ENCODE results near the gene GDPD4.

Gene GDPD4

DNA sequence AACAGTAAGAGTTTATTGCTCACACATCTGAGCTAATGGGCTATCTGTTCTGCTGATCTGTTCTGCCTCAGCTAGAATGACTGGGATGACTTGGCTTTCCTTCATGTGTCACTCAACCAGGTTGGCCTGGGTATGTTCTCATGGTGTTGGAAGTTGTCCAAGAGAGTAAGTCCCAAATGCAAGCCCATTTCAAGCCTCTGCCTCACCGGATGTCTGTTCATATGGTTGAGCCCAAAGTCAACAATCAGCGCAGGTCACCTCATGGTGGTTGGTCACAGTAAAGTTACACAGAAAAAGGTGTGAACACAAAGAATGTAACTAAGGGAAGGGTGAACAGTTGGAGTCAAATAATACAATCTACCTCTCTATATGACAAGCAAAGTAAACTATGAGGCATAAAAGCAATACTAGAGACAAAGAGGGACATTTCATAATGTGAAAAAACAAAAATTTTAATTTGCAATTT, 1.9 kb downstream of the GDPD4 start:
- no peak for DNase-seq (ENCODE audit: low spot score)

DNA sequence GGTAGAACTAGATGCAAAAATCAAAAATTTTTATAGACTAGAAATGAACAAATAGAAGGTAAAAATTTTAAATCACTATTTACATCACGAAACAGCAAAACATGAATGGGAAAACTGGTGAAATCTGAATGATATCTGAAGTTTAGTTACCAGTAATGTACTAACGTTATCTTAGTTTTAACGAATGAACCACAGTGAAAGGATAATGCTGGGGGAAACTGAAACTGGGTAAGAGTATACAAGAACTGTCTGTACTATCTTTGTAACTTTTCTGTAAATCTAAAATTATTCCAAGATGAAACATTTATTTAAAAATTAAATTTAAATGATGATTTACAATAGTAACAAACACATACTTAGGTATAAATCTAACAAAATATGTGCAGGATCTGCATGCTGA, 7.4 kb downstream of the GDPD4 start:
- no peak for DNase-seq (ENCODE audit: low spot score)

DNA sequence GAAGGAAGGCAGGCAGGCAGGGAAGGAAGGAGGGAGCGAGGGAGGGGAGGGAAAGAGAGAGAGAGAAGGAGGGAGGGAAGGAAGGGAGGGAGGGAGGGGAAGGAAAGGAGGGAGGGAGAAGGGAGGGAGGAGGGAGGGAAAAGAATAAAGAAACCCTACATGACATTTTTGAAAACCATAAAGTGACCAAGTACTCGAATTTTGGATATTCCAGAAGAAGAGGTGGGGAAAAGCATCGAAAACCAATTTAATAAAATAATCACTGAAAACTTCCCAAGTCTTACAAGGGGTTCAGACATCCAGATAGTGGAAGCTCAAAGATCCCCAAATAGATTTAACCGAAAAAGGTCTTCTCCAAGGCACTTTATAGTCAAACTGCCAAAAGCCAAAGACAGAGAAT, 11.7 kb downstream of the GDPD4 start:
- DNase-seq (ENCODE audit: low spot score): no peak

DNA sequence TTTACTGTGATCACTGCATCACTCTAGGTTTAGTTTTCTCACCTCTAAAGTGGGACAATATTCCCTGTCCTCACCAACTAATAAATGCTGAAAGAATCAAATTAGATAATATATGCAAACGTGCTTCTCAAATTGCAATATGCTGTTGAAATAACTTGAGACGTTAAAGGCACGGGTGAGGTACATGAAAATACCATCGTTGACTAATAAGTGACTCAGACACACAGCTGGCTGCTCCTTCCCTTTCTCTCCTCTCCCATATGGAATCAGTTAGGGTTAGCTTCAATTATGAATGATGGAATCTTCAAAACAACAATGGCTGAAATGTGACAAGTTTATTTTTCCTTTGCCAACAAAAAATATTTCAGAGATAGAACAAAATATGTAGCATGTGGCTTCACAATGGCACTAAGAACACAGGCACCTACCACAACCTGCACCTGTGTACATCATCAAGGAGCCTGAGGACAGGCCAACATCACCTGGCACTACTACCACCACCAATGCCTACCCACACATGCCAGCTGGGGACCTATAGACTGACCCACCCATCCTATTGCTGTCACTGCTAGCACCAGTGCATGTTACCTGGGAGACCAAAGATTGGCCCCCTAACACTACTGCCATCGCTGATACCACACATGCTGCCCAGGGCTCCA, 13.7 kb downstream of the GDPD4 start:
- DNase-seq (ENCODE audit: low spot score): no peak

DNA sequence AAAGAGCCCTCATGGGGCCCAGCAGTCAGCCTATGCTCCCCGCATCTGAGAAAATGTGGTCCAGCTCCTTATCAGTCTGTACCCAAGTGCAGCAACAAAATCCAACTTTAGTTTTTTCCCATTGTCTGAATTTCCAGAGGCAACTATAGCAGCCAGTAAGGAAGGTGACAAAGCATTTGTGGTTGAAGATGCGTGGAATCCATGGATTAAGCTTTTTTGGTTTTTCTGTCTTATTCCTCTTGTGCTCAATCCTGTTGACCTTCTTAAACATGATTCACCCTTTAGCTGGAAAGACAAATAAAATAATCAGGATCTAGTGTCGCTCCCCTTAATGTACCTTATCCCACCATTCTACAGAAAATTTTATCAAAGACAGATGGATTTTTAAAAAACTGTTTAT, 14.3 kb downstream of the GDPD4 start:
- no peak for DNase-seq (ENCODE audit: low spot score)

DNA sequence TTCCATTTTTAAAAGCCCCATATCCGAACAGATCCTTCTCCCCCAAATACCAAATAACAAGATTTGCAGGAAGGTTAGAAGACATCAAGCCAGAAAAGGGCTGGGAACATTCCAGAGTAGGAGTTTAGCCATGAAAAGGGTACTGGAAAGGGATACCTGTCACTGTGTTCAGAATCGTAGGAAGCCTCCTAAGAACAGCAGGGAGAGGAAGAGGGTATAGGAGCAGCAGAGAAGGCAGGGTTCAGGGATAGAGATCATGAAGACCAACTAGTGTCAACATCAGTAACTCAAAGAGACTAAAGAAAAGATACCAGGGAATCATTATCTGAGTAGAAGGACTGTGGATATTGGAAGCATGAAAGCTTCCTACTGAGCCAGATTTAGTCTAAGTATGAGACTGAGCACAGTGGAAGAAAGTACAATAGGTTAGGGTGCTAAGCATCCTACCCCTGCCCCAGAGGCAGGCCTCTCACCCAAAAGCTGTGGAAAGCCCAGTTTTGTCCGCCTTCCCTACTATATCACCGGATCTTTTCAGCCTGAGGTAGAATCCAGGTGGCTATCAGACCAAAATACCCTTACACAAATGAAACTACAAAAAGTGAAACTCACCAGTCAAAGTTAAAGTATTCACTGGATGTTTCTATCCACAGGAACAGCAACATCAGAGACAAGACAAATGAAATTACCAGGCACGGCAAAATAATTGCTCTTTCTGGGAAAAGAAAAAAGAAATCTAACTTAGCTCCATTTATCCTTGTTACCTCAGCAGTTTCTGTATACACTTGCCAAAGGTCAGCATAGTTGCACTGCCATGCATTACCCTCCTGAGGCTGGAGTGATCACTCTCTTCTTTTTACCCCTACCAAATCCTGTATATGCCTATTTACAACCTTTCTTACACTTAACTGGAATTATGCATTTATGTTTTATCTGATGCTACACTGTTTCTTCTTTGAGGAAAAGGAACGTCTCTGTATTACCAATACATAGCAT, 16.7 kb downstream of the GDPD4 start:
- no peak for DNase-seq (ENCODE audit: low spot score)

DNA sequence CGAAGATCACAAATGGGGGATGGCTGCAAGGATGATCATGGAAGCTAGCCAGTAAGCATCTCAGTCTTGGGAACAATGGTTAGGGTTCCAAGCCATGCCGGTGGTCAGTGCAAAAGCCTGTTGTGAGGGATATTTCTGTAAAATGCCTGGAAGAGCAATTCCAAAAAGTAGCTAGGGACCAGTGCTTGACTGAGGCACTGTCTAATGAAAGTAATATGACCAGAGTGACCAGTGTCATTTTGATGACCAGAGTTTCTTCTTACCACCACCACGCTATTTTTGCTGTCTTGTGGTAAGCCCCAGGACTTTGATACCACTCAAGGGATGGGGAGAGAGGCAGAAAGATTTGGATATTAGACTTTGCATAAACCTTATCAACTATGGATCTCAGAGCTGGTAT, 18.4 kb downstream of the GDPD4 start:
- DNase-seq (ENCODE audit: low spot score): no peak

DNA sequence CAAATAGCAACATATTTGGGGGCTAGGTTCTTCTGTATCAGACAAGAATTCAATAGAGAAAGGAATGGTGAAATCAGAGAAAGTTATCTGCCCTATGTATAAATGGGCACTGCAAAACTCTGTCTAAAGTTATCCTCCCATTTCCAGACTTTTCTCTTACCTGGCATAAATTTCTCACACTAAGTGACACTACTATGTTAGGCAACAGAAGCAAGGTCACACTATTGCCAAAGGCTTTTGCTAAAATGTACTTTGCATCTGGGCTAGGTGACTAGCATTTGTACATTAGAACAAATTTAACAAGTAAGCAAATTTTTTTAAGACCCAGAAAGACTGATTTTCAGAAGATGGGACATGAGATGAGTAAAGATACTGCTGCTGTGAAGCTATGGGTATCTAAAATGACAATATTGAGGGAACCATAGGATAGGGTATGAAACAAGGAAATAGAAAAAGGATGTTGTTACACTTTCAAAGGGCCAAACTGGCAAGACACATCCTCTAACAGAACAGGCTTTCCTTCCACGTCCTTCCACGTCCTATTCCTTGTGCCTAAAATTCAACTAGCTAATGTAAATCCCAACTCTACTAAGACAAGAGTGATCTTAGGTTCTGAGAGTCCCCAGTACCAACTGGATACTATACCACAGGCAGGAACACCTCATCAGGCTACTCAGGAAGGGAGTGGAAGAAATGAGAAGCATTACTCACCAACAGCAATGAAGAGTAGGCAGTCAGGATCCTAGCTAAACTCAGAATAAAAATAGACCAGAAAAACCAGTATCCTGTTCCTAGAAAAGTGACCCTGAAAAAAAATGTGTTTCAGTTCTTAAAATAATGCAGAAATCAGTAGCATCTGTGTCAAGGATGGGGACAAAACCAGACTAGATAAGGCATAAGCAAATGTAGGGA, 22.6 kb downstream of the GDPD4 start:
- no peak for DNase-seq (ENCODE audit: low spot score)

DNA sequence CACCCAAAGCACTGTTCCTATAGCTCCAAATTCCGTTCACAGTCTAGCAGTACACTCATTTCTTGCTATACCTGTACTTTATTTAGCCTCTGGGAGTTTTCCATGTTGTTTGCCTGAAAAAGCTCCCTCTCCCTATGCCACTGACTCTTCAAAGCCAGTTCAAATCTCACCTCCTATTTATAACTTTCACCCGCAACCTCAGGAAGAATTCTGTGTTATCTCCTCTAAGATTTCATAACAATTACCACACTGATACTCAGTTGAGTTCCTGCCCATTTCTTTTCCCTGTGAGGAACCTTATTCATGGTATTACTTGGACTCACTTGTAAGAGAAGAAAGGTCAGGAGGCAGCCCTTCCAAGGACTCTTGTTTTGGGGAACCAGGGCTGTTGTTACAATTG, 25.2 kb downstream of the GDPD4 start:
- no peak for DNase-seq (ENCODE audit: low spot score)

DNA sequence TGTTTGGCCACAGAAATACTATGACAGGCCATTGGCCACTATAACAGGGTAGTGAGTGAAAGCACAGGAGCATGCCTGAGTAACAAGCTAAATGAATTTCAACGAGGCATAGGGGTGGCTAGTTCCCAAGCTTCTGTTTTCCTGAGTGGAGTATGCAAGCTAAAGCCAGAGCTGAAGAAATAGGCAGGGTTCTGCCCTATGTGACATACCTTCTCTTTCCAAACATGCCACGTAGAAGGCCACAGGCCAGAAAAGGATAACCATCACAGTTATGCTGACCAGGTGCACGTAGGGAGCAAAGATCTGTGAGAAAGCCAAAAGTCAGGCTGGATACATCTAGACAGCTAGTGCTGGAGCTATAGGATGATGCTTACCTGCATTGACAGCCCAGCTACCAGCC, 30.6 kb downstream of the GDPD4 start:
- DNase-seq (ENCODE audit: low spot score): no peak

DNA sequence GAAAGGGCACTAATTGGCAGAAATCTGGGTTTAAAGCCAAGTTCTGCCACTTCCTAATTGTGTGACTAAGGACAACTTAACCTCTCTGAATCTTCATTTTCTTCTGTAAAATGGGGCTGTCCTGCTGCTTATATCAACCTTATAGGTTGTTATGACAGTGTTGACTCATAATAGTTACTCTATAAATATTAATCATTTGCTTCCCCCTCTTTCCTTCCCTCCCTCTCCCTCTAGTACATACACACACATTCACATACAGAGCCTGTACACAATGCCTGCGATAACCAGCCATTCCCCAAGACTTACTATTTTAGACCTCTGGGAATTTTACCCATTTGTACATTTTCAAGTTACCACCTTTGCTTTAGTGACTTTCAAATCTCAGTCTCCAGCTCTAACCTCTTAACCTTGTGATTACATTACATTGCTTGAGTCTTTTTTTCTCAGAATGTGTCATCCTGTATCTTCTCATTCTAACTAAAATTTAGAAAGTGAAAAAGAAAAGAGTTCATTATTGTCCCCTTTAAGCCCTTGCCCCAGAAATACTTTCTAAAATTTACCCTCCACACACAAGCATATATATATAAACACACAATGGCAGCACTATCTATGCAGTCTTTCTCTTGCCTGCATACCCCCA, 31.9 kb downstream of the GDPD4 start:
- DNase-seq (ENCODE audit: low spot score): no peak

DNA sequence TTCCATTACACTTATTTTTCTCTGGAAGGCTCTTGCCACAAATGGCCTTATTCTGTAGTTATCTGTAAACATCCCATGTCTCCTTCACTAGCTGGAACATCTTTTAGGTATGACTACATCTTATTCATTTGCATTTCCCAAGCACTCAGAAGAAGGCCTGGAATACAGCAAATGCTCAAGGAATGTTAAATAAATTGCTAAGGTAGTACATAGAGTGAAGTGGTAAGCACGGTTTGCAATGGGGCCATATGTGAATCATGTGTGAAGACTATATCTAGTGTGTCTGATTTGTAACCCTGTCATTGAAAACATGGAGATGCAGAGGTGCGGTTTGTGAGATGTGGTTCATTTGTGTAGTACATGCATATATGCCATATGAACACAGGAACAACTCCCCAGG, 33.5 kb downstream of the GDPD4 start:
- DNase-seq (ENCODE audit: low spot score): no peak

DNA sequence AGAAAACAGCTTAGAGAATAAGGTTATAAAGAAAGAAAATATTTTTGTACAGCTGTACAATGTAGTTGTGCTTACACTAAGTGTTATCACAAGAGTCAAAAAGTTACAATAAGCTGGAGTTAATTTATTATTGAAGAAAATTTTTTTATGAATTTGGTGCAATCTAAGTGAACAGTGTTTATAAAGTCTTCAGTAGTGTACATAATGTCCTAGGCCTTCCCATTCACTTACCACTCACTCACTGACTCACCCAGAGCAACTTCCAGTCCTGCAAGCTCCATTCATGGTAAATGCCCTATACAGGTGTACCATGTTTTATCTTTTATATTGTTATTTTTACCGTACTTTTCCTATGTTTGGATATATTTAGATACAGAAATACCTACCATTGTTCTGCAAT, 34.7 kb downstream of the GDPD4 start:
- no peak for DNase-seq (ENCODE audit: low spot score)

DNA sequence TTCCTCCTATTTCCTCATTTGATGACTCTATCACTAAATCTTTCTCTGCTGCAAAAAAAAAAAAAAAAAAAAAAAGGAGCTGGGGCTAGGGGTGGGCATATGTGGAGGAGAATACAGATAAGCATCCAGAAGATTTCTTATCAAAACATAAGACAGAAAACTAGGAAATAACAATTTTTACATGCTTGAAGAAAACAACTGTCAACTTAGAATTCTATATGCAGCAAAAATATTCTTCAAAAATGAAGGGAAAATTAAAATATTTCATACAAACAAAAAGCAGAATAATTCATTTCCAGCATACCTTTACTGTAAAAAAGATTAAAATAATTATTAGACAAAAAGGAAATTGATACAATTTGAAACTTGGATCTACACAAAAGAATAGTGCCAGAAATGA, 38.7 kb downstream of the GDPD4 start:
- DNase-seq (ENCODE audit: low spot score): no peak

DNA sequence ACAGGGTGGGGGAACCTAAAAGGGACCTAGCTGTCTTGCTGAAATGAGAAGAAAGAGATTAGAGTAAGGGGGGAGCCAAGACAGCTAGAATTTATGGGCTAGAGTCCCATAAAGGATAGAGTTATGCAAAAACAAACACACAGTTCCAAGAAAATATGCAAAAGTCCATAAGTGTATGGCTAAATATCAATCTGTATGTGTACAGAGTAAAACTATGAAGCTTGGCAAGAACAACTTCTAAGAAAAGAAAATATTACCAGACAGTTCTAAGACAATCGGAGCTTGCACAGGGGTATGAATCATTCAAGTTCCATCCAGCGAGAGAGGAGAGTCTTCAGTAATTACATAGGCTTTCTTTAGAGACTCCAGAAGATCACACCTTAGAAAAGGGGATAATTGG, 41.8 kb downstream of the GDPD4 start:
- DNase-seq (ENCODE audit: low spot score): no peak

DNA sequence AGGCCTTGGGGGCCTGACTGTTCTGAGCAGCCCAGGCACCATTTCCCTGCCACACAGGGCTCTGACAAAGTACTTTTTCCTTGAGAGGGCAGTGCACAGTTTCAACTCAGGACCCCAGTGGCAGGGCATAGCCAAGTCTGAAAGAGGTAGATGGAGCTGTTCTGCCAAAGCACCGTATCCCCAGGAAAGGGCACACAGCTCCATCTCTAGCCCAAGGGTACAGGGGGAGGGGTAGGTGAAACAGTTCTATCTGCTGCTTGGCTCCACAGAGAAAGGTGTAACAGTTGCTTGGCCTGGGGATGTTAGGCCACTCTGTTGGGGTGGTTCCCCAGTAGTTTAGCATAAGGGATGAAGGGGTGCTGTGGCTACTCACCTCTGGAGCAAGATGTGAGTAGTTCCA, 47.8 kb downstream of the GDPD4 start:
- no peak for DNase-seq (ENCODE audit: low spot score)

DNA sequence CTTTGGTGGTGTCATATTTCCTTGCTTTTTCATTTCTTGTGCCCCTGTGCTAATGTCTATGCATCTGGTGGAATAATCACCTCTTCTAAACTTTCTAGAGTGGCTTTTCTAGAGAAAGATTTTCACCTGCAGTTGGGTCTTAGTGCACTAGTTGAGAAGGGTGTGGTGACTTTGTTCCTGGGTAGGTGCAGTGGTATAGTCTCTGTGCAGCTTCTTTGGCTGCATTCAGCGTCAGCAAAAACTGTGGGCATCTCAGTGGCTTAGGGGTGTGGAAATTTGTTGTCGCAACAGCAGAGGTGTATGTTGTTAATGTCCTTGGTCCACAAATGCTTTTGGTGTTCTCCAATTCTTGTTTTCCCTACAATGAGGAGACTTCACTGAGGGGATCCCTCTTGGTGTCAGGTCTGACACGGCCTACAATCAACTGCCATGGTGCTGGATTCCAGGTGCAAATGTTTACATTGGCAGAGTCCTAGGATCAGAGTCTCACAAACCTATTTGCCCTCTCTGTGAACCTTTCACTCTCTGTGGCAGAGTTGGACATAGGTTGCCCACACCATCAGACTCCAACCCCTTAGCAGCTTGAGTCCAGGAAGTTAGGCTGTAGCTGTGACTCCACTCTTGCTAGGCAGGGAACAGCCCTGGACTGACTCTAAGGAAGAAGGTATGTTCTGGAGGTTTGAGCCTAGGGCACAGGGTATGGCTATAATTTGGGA, 48.8 kb downstream of the GDPD4 start:
- no peak for DNase-seq (ENCODE audit: low spot score)

DNA sequence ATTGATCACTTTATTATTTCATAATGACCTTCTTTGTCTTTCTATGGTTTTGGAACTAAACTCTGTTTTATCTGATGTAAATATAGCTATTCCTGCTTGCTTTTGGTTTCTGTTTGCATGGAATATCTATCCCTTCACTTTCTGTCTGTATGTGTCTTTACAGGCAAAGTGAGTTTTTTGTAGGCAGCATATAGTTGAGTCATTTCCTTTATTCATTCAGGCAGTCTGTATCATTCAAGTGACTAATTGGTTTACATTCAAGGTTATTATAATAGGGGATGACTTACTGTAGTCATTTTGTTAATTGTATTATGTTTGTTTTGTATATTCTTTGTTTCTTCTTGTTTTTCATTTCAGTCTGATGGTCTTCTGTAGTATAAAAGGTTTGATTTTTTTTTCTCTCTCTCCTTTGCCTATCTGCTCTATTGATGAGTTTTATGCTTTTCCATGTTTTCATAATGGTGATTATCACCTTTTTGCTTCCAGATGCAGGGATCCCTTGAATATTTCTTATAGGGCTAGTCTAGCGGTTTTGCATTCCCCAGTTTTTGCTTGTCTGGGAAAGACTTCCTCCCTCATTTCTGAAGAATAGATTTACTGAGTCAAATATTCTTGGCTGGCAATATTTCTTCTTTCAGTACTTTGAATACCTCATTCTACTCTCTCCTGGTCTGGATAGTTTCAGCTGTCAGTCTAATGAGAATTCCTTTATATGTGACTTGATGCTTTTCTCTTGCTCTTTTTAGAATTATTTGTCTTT, 50.4 kb downstream of the GDPD4 start:
- no peak for DNase-seq (ENCODE audit: low spot score)

DNA sequence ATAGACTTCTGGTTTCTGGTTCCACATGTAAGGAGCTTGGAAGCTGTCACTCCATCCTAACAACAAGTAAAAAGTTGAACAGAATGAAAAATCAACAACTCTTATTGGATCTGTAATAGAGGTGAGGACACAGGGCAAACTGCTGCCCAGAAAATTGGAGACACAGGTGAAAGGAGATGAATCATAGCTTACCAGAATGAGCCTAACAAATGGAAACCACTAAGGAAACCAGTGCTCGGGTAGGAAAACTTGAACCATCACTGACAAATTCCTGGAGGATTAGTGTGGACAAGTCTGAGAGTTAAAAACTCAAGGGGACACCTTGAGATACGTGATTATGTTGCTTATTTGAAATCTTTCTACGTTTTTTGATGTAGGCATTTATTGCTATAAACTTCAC, 52.1 kb downstream of the GDPD4 start:
- DNase-seq (ENCODE audit: low spot score): no peak

DNA sequence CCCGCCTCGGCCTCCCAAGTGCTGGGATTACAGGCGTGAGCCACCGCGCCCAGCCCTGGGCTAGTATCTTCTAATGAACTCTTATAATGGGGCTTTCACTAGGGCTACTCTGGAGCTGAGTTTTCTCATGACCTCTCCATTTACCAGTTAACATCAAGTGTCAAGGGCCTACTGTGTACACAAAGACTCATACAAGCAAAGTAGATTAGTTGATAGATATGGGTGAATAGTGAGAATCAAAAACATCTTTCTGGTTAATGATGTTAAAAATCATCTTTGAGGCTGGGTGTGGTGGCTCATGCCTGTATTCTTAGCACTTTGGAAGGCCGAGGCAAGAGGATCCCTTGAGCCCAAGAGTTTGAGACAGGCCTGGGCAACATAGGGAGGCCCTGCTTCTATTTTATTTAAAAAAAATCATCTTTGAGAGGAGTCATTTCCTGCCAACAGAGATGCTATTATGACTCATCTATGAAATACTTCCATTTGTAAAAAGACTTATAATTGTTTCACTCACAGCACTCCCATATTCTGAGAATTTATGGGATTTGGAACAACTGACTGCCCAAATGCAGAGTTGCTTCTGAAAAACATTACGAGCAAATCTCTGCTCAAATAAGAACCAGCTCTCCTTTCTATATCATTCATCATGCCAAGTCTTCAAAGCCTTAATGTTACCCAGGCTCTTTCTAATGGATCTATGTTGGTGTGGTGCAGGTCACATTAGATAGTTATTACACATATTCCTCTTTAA, 57.0 kb downstream of the GDPD4 start:
- DNase-seq (ENCODE audit: low spot score): no peak
